ENCODE data around the gene NAT14.

DNA sequence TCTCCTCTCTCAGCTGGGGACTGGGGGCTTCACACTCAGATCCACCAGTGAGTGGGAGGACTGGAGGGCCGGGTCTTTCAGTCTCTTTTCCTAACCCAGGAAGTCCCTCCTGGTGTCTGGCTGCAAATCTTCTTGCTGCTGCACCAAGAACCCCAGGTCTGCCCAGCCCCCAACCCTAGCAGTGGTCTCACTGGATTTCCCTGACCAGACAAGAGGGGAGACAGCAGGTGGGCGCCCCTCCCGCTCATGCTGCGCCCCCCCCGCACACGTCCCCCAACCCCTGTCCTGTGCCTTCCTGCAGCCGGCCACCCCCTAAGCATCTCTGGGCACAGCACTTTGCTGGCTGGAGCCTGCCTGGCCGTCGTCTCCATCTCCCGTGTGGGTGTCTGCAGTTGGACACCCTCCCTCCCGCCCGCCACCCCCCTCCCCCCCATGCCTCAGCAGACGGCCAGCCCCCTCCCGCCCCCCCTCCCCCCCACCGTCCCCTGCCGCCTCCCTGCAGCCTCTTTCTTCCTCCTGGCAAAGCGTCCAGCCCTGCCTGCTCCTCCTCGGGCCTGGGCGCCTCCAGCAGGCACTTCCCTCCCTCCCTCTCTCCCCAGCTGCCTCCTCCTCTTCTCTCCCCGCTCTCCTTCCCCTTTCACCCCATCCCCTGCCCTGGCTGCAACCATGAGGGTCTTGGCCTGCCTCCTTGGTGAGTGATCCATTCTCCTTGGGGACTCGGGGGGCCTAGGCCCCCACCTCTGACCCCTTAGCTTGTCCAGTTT, 3.1 kb downstream of the NAT14 start, which contains the start of gene SSC5D:
- TF ChIP-seq, protein P1, sequence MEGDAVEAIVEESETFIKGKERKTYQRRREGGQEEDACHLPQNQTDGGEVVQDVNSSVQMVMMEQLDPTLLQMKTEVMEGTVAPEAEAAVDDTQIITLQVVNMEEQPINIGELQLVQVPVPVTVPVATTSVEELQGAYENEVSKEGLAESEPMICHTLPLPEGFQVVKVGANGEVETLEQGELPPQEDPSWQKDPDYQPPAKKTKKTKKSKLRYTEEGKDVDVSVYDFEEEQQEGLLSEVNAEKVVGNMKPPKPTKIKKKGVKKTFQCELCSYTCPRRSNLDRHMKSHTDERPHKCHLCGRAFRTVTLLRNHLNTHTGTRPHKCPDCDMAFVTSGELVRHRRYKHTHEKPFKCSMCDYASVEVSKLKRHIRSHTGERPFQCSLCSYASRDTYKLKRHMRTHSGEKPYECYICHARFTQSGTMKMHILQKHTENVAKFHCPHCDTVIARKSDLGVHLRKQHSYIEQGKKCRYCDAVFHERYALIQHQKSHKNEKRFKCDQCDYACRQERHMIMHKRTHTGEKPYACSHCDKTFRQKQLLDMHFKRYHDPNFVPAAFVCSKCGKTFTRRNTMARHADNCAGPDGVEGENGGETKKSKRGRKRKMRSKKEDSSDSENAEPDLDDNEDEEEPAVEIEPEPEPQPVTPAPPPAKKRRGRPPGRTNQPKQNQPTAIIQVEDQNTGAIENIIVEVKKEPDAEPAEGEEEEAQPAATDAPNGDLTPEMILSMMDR (IDR thresholded peaks at IDR 0.05): no peak
- TF ChIP-seq POLR2A (IDR thresholded peaks at IDR 0.05): no peak

Data from lower leg skin (tissue), 3 donors.